GM21381 (cell line): Measurements from ENCODE around the gene SRD5A2.

Source experiments
- ATAC-seq: cut with Tn5 transposase; IDR thresholded peaks from one replicate; pipeline ENCODE4 v1.9.1; 2021; ENCODE audit warnings: mild to moderate bottlenecking, moderate library complexity; ENCODE audit not compliant: unreplicated experiment

SRD5A2 gene, protein sequence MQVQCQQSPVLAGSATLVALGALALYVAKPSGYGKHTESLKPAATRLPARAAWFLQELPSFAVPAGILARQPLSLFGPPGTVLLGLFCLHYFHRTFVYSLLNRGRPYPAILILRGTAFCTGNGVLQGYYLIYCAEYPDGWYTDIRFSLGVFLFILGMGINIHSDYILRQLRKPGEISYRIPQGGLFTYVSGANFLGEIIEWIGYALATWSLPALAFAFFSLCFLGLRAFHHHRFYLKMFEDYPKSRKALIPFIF

DNA sequence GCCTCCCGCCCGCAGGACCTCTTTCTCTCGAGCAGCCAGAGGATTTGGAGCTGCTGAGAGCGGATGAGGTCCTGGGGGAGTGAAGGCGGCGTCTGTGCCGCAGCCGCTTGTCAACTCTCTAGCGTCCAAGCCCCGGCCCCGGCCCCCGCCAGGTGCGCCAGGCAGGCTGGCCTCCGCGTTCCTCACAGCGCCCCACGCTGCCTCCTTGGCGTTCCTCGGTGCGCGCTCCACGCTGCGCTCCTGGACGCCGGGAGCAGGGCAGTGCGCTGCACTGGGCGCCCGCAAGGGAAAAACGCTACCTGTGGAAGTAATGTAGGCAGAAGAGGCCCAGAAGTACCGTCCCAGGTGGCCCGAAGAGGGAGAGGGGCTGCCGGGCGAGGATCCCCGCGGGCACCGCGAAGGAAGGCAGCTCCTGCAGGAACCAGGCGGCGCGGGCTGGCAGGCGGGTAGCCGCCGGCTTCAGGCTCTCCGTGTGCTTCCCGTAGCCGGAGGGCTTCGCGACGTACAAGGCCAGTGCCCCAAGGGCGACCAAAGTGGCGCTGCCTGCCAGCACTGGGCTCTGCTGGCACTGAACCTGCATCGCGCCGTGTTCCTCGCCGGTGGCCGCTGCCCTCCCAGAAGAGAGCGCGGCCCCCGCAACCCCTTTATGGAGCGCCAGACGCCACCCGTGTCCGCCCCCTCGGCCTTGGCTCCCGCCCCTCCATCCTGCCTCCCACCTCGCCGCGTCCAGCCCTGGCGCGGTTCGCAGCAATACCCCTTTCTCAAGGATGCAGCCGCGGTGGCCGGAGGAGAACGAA, at the start of gene SRD5A2:
Gene SRD5A2 (minus strand): TSS at position 618 of the 797 bp plus-strand sequence. CDS start 38 bp downstream, at position 580.
- no peak for ATAC-seq

DNA sequence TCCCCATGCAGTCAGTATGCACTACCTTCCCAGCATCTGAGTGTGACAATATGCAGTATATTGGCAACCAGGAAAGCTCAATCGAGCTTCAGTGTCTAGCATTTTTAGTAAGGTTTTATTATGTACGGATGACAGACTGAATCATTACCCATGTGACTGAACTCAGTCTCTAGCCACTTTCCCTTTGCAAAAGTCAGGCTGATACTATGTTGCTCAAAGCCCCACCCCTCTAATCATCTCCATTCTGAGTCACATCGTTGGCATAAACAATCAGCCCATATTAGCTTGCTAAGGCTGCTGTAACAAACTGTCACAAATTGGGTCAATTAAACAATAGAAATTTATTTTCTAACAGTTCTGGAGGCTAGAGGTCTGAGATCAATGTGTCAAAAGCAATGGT, 25.8 kb upstream of the SRD5A2 start:
- ATAC-seq = no peak

DNA sequence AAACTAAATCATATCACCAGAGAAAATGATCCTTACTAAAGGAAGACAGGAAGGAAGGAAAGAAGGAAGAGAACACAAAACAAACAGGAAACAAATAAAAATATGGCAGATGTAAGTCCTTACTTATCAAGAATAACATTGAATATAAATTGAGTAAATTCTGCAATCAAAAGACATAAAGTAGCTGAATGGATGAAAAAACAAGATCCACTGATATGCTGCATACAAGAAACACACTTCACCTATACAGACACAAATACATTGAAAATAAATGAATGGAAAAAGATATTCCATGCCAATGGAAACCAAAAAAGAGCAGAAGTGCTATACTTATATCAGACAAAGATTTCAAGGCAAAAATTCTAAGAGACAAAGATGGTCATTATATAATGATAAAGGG, 18.0 kb upstream of the SRD5A2 start:
- ATAC-seq = no peak

DNA sequence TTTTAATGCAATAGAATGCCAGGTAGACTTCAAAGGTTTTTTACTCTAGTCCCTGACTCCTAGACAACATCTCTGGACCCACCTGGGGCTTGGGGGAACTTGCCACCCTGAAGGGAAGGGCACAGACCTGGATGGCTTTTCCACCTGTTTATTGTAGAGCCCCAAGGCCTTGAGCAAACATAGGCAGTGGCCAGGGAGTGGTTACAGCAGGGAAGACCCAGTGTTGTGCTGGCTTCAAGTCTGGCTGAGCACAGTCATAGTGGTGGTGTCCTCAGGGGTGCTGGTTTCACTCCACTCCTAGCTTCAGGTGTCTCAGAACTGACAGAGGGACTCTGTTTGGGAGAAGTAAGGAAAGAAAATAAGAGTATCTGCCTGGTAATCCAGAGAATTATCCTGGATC, 5.5 kb upstream of the SRD5A2 start:
- ATAC-seq = no peak

DNA sequence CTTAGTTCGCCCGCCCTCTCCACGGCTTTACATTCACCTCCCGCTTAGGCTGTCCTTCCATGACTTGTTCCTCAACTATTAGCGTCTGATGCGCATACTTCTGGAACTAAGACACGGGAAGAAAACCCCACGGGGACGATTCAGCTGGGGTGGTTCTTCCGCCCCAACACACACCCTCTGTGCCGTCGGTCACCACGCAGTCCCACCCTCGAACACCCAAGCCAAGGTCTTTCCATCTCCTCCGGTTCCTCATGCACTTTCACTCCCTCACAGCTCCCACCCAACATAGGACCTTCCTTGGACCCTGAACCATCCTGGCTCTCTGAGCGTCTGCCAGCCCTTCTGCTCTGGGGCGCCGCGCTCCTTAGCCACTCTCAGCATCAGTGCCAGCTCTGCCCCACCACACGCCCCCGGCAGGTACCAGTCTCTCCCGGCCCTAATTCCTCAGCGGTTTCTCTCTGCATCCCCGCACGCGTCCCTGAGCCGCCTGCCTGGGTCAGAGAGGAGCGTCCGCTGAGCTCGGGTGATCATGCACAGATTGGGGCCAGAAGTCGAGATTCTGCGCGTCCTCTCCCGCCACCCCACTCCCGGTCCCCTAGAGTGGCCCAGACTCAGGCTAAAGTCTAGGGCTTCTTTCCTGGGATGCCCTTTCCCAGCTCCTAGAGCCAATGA, 522 bp upstream of the SRD5A2 start:
- no peak for ATAC-seq

DNA sequence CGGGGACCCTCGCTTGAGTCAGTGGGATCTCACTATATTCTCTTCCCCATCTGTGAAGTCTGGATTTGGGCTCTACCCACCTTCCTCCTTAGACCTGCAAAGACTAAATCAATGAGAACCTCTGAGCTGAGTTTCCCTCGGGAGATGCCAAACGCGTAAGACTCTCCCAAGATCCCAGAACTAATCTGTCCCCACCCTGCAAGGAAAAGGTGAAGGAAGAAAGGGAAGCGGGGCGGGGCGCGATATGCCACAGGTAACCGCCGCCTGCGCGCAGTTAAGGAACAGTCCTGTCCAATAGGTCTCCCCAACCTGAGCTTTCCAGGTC, 780 bp downstream of the SRD5A2 start:
- no peak for ATAC-seq

DNA sequence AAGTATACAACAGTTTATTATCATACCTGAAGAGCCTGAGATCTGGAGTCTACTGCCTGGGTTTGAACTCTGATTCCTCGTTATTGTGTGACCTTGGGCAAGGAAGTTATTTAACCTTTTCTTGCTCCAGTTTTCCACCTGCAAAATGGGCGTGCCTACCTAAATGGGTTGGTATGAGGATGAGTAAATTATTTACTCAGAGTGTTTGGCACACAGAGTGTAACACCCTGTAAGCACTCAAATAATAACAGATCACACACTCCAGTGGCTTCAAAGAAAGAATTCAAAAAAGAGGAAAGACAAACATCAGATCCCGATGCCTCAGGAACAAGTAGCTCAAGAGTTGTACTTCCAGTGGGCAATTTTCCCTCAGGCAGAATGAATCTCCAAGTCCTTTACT, 2.4 kb downstream of the SRD5A2 start:
- ATAC-seq = no peak

DNA sequence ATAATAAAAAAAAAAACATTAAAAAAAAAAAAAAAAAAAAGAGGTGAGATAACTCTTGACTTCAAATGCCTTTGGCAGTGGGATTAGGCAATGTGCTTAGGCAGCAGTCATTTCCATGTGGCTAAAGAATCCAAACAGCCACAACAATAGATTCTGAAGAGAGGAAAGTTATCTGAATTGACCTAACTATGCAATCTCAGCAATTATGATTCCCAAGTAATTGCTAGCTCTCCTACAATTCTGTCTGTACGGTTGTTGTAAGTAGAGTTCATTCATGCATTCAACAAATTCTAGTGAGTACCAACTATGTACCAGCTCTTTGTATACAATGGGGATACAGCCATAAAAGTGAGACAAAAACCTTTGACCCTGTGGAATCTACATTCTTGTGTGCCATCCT, 3.6 kb downstream of the SRD5A2 start:
- ATAC-seq = no peak

DNA sequence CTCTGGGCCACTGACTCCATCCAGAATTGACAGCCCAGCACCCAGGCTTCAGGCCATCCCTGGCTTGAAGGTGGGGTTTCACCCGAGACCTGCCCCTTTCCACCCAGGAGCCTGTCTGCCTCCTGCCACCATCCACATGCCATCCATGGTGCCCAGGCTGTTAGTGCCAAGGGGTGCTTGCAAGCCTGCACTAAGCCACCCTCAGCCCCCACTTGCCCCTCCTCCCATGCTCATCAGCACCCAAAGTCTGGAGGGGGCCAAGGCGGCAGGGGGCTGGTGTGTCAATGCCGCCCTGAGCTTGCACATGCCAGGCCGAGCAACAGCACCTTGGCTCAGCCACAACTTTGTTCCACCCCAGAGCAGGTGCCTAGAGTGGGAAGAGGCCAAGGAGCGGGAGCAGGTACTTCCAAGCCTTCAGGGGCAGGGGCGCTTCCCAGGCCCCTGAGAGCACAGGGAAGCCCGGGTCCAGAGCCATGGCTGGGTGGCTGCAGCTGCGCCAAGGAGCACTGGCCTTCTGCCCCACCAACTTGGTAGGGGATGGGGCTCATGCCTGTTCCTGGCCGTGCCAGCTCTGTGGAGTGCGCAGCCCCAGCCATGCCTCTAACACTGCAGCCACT, 12.0 kb downstream of the SRD5A2 start:
- no peak for ATAC-seq

DNA sequence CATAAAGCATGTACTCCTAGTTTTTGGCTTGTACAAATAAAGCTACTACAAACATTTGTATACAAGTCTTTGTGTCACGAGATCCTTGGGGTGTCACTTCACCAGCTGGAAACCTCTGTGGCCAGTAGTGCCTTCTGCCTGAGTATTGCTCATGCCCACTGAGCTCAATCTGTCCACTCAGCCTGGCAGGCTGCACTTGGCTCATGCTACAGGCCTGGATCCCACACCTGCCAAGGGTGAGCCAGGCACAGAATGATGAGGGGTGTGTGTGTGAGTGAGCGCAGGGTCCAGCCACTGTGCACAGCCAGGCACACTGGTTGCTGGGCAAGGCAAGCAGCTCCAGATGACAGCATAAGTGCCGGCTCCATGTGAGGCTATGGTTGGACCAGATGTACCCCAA, 13.1 kb downstream of the SRD5A2 start:
- ATAC-seq = no peak

DNA sequence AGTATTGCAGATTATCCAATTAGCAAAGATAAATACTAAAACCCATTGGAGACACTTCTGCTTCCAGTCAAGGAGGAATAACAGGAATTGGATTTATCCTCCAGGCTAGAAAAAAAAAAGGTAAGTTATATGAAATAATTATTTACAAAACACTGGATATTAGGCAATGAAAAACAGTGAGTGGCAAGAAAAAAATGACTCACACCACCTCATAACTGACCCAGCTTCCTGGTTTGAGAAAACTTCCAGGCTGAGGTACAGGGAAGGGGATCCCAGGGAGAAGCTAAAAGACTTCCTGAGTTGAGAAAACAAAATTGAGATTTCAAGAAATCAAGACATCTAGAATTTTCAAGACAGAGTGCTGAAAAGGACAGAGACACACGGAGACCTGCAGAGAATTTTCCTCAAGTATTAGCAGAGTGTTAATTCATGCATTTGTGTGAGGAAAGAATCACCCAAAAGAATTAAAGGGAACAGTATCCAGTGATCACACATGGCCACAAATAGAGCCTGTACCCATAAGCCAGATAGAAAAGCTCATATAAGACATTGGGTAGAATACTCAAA, 17.4 kb downstream of the SRD5A2 start:
- ATAC-seq = no peak

DNA sequence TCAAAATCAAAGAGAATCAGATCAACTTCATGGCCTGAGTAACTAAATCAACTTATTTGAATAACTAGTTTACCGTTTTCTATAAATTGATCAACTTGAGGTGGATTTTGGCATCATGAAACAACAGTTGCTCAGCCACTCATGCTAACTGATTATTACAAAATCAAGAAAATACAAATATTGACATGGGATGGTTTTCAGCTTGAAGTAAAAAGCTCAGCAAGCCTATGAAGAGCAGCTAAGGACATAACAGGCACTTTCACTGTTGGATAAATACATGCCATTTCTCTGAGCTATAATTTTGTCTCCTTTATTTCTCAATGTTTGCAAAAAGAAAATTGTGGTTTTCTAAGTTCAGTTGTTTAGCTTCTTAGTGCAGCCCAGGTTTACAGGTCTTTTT, 18.9 kb downstream of the SRD5A2 start:
- no peak for ATAC-seq

DNA sequence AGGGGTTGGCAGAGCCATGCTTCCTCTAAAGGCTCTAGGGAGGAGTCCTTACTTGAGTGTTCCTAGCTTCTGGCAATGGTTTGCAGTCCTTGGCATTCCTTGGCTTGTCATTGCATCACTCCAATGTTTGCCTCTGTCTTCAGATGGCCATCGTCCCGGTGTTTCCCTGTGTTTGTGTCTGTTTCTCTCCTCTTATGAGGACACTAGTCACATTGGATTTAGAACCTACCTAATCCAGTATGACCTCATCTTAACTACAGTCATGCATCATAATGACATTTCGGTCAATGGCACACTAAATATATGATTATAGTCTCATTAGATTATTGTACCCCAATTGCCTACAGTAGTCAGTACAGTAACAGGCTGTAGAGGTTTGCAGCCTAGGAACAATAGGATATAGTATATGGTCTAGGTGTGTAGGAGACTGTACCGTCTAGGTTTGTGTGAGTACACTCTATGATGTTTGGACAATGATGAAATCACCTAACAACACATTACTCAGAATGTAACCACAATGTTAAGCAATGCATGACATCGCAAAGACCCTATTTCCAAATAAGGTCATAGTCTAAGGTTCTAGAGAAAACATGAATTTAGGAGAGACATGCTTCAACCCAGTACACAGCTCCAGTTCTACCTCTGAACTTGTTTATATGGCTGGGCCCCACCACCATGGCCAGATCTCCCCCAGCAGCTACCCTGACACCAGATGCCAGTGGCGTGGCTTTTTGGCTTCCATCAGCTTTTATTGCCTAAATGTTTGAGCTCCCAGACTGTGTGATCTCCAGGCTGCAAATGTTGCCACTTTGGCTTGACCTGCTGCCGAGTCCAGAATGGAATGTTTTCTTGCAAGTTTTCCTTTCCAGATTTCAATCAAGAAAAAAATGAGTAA, 22.1 kb downstream of the SRD5A2 start:
- ATAC-seq = no peak

DNA sequence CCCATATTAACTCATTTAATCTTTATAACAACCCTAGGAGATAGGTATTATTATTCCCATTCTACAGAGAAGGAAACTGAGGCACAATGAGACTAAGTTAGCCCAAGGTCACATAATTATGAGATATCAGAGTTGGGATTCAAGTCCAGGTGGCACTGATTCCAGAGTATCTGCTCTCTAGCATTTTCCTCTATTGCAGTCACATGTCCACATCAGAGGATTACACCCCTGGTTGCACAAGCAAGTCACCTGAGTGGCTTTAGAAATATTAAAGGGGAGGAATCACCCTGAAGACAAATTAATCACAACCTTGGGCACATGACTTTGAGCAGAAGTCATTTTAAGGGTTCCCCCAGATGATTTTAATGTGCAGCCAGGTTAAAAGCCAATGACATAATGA, 23.8 kb downstream of the SRD5A2 start:
- no peak for ATAC-seq

DNA sequence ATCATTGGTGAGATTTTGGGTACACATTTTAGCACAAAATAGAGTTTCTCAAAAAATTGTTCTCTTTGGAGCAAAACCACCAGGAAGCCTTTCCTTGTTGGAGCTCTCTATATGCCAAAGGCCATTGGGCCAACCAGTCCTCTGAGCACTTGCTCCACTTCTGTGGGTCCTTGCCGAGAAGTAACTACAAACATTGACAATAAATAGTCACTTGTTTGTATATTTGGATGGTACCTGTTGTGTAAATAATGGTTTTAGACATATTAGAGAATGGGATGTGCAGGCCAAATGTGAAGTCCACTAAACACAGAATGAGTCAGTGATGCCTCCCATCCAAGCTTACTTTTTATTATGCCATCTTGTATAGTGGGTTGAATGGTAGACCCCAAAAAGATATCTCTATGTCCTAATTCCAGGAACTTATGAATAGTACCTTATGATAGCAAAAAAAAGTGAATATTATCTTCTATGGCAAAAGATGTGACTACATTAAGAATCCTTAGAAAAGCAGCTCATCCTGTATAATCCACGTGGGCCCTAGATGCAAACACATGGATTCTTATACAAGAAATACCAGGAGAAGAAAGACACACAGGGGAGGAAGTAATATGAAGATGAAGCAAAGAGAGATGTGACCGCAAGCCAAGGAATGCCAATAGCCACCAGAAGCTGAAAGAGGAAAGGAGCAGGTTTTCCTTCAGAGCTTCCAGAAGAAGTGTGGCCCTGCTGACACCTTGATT, 24.6 kb downstream of the SRD5A2 start:
- no peak for ATAC-seq

DNA sequence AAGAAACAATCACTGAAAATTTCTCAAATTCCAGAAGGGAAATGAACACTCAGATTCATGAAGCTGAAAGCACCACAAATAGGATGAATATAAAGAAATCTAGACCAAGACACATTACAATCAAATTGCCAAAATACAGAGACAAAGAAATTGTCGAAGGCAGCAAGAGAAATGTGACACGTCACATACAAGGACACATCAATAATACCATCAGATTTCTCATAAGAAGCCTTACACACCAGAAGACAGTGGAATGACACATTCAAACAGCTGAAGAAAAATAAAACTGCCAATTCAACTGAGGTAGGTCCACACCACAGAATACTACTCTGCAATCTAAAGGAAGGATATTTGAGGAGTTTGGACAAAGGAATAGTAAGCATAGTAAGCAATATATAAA, 27.4 kb downstream of the SRD5A2 start:
- no peak for ATAC-seq

DNA sequence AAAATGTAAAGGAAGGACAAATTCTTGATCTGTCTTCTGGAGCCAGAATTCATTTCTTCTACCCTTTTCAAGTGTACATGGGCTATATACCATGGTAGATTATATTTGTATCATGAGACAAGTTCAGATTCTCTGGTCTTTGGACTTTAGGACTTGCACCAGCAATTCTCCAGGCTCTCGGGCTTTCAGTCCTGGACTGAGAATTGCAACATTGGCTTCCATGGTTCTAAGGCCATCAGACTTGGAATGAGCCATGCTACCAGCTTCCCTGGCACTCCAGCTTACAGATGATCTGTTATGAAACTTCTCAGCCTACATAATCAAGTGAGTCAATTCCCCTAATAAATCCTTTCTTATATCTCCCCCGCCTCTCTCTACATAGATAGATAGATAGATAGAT, 33.3 kb downstream of the SRD5A2 start:
- no peak for ATAC-seq

DNA sequence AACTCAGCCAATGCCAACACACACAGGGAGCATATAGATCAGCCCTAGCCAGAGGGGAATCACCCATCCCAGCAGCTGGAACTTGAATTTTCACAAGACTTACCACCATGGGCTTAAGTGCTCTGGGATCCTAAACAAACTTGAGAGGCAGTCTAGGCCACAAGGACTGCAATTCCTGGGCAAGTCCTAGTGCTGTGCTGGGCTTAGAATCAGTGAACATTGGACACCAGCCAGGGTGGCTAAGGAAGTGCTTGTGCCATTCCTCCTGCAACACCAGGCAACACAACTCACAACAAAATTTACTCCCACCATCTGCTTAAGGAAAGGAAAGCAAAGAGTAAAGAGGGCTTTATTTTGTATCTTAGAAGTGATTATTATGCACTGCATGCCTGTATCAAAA, 38.9 kb downstream of the SRD5A2 start:
- no peak for ATAC-seq

DNA sequence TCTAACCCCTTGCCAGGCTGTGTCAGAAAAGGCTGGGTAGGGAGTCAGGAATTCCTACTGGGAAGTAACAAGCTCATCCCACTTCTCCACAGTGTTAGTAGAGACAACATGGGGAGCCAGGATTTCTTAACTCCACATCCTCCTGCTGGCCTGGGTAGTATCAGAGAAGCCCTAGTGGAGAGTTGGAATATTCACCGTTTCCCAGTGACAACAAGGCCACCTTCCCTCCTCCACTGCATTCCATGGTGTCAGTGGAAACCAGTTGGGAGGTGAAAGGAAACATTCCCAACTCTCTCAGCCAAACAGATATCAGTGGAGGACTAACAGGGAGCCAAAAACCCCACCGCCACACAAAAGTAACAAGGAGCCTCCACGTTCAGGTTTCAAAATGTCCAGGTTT, 41.2 kb downstream of the SRD5A2 start:
- ATAC-seq = no peak

DNA sequence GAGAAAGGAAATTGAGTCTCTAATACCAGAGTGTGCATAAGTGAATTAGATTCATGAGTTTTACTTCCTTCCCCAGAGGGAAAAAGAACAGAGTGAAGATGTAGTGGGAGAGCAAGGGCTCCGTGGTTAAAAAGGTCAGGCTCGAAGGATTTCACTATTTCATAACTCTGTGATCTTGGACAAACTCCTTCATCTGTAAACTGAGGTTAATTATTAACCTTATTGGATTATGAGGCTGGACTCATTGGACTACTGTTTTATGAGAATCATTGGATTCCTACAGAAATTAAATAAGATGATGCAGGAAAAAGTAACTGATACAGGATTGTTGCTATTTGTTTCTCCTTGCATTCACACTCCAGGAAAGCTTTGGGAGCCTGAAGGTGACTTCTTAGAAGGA, 45.0 kb downstream of the SRD5A2 start:
- no peak for ATAC-seq
